Caco-2 (cell line): ENCODE results near the gene TBC1D12. TPM values are rescaled to one million over a fixed set of nuclear protein-coding genes. Genes with fewer than 3 reads are reported as not detected.

Experiments used
- BruUV-seq: library from RNA; stranded (reverse); fragments of 400-500 nt; replicated peaks from 2 replicates; lab custom pipeline; 2021; lab: Mats Ljungman, UMichigan
- CTCF ChIA-PET: fragments of 300-600 bp; sonication (Branson Sonifier 250); formaldehyde crosslinking; loops from one replicate; lab custom pipeline; 2022; ENCODE audit warnings: antibody characterized with exemption; lab: Charles Lee
- POLR2A ChIA-PET: fragments of 300-600 bp; sonication (Branson Sonifier 250); formaldehyde crosslinking; loops from one replicate; lab custom pipeline; 2022; ENCODE audit warnings: antibody characterized with exemption; lab: Charles Lee
- DNase-seq, 2 experiments: peaks; one replicate each; pipeline versions ENCODE4 v3.0.0 to v3.0.0-alpha.2; 2020 to 2022
- H3K27me3 ChIP-seq: replicated peaks from 2 replicates; pipeline ENCODE4 v1.6.0; 2011; ENCODE audit warnings: low read length; ENCODE audit not compliant: control insufficient read depth, insufficient read depth
- H3K36me3 ChIP-seq: 2 replicates; pipeline ENCODE4 v1.5.1; 2011; ENCODE audit warnings: low read length; ENCODE audit not compliant: control insufficient read depth, insufficient read depth
- H3K4me1 ChIP-seq: fragments of 250-450 bp; sonication (Bioruptor Pico); 2 replicates; pipeline ENCODE4 v1.5.1; 2020; ENCODE audit warnings: mild to moderate bottlenecking
- H3K4me3 ChIP-seq: 2 replicates; pipeline ENCODE4 v1.5.1; 2011; ENCODE audit warnings: low read depth, mild to moderate bottlenecking, control low read depth, low read length
- H3K9me3 ChIP-seq: fragments of 250-450 bp; sonication (Bioruptor Pico); 2 replicates; pipeline ENCODE4 v1.5.1; 2020; ENCODE audit warnings: mild to moderate bottlenecking, moderate library complexity
- H3K27ac Mint-ChIP-seq: one replicate; pipeline ENCODE4 v1.8.0; 2022; ENCODE audit warnings: mixed read lengths; ENCODE audit not compliant: unreplicated experiment
- H3K27me3 Mint-ChIP-seq: one replicate; pipeline ENCODE4 v1.8.0; 2022; ENCODE audit warnings: mixed read lengths; ENCODE audit not compliant: insufficient read depth, unreplicated experiment
- H3K36me3 Mint-ChIP-seq: one replicate; pipeline ENCODE4 v1.8.0; 2022; ENCODE audit warnings: mild to moderate bottlenecking, mixed read lengths; ENCODE audit not compliant: insufficient read depth, unreplicated experiment
- H3K4me1 Mint-ChIP-seq: one replicate; pipeline ENCODE4 v1.8.0; 2022; ENCODE audit warnings: low read depth, mixed read lengths; ENCODE audit not compliant: unreplicated experiment
- H3K4me3 Mint-ChIP-seq: one replicate; pipeline ENCODE4 v1.8.0; 2022; ENCODE audit warnings: mild to moderate bottlenecking, moderate library complexity, mixed read lengths; ENCODE audit not compliant: unreplicated experiment
- H3K9me3 Mint-ChIP-seq: one replicate; pipeline ENCODE4 v1.8.0; 2022; ENCODE audit warnings: mixed read lengths; ENCODE audit not compliant: unreplicated experiment
- CTCF ChIP-seq, 2 experiments: fragments of 200-600 bp in 1 of 2; IDR thresholded peaks; 1 replicate in 1 of 2; 2 replicates in 1 of 2; pipeline versions ENCODE4 v1.5.1 to v1.8.0; 2011 to 2022; ENCODE audit warnings: antibody characterized with exemption in 1 of 2, control low read depth in 1 of 2, inconsistent platforms in 1 of 2, low read depth in 1 of 2, low read length in 1 of 2, mild to moderate bottlenecking in 1 of 2, moderate library complexity in 1 of 2; ENCODE audit not compliant: insufficient read depth in 1 of 2, severe bottlenecking in 1 of 2, unreplicated experiment in 1 of 2
- intact Hi-C: fragments of 100-400 bp; cut with micrococcal nuclease; formaldehyde crosslinking; loops from one replicate; pipeline ENCODE4 v1.10.0; 2022; ENCODE audit not compliant: unreplicated experiment
- total RNA-seq: library from RNA; stranded (reverse); gene quantifications from 2 replicates; pipeline ENCODE4 v1.2.3, GENCODE V29; 2022

TBC1D12 gene
- total RNA-seq, 1 experiment from 2014 or later, result 32.1 TPM

DNA sequence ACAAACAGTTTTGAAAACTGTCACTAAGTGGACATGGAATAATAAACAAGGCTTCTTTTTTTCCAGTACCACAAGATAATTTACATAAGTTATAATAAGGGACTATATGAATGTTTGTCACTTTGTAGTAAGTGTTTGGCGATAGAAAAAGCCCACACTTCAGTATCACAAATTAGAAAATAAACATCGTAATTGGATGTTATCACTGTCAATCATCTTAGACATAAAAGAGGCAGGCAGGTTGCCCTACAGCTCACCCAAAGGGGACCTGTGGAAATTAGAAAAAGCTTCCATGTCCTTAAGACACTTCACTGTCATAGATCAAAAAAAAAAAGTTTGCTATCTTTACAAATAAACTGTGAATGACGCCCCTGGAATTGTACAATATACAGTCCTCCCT, 36.0 kb upstream of the TBC1D12 start:
- H3K9me3 Mint-ChIP-seq, result no peaks in the 10 kb centered on the region
- no TSS peak for BruUV-seq
- no peaks in the 10 kb centered on the region for H3K36me3 ChIP-seq
- no peaks in the 10 kb centered on the region for H3K27me3 Mint-ChIP-seq
- H3K9me3 ChIP-seq, result no peaks in the 10 kb centered on the region
- ChIA-PET POLR2A (no interaction called here), CTCF (interaction anchor here (0.7 to 1.4 kb wide), 2 partner anchors 55 to 78 kb away, joined by 4 read pairs; no protein-coding TSS in a partner anchor)
- DNase-seq, result no peak
- H3K27ac Mint-ChIP-seq, result no peak overlapping the region
- H3K4me3 ChIP-seq, result no peak overlapping the region
- intact Hi-C loops, result no loop called here
- peaks cover 7% of the 10 kb centered on the region for H3K36me3 Mint-ChIP-seq
- H3K4me1 Mint-ChIP-seq, result peaks cover 7% of the 10 kb centered on the region
- H3K4me3 Mint-ChIP-seq, result no peak overlapping the region
- H3K4me1 ChIP-seq, result peaks cover 6% of the 10 kb centered on the region
- no peak for TF ChIP-seq CTCF (IDR thresholded peaks at IDR 0.05; ENCODE audit: insufficient read depth in 1 of 2, low read depth in 1 of 2, low read length in 1 of 2, severe bottlenecking in 1 of 2, unreplicated experiment in 1 of 2)
- H3K27me3 ChIP-seq, result no peaks in the 10 kb centered on the region

- Histone ChIP-seq H3K4me1 (no peaks in the 10 kb centered on the region; the same call in 1 of the 2 replicates), H3K9me3 (no peaks in the 10 kb centered on the region), H3K4me3 (no peak overlapping the region), H3K27me3 (no peaks in the 10 kb centered on the region), H3K36me3 (no peaks in the 10 kb centered on the region)
- Mint-ChIP-seq H3K36me3 (no peaks in the 10 kb centered on the region), H3K27me3 (no peaks in the 10 kb centered on the region), H3K4me3 (no peak overlapping the region), H3K9me3 (no peaks in the 10 kb centered on the region), H3K27ac (no peak overlapping the region), H3K4me1 (no peaks in the 10 kb centered on the region)
- TF ChIP-seq CTCF (IDR thresholded peaks at IDR 0.05; ENCODE audit: insufficient read depth in 1 of 2, low read depth in 1 of 2, low read length in 1 of 2, severe bottlenecking in 1 of 2, unreplicated experiment in 1 of 2), result no peak
- DNase-seq, result no peak
- ChIA-PET CTCF (interaction anchor here (0.6 kb wide), 1 partner anchor 979 kb away, joined by 3 read pairs; no protein-coding TSS in a partner anchor), POLR2A (no interaction called here)
- BruUV-seq, result no TSS peak
- intact Hi-C loops, result no loop called here
These were observed 31.8 kb upstream of the TBC1D12 start for GRCh38 chr10:94370501-94370900.

GRCh38 chr10:94375374-94375773, 27.0 kb upstream of the TBC1D12 start:
- CTCF ChIA-PET, result no interaction called here
- Mint-ChIP-seq H3K9me3 (no peaks in the 10 kb centered on the region), H3K36me3 (no peaks in the 10 kb centered on the region), H3K27me3 (no peaks in the 10 kb centered on the region), H3K4me1 (peaks cover 4% of the 10 kb centered on the region), H3K4me3 (no peak overlapping the region), H3K27ac (no peak overlapping the region)
- POLR2A ChIA-PET, result no interaction called here
- Histone ChIP-seq H3K36me3 (no peaks in the 10 kb centered on the region), H3K4me3 (no peak overlapping the region), H3K4me1 (peaks cover 4% of the 10 kb centered on the region), H3K9me3 (no peaks in the 10 kb centered on the region), H3K27me3 (no peaks in the 10 kb centered on the region)
- TF ChIP-seq CTCF (IDR thresholded peaks at IDR 0.05; ENCODE audit: insufficient read depth in 1 of 2, low read depth in 1 of 2, low read length in 1 of 2, severe bottlenecking in 1 of 2, unreplicated experiment in 1 of 2), result no peak
- no TSS peak for BruUV-seq
- intact Hi-C loops, result no loop called here
- DNase-seq, result no peak
